SU-DHL-6 (cell line): ENCODE results near the gene WDR44.

ENCODE experiments used
- H2AFZ ChIP-seq: fragments of 200-600 bp; sonication (generic); 2 replicates; pipeline ENCODE4 v1.6.1; 2014; ENCODE audit warnings: low read depth, mild to moderate bottlenecking, moderate library complexity, mixed read lengths, antibody characterized with exemption, low read length; ENCODE audit not compliant: severe bottlenecking
- H3F3A ChIP-seq: fragments of 200-600 bp; shearing (Covaris generic); 2 replicates; pipeline ENCODE4 v1.6.0; 2016; ENCODE audit warnings: antibody characterized with exemption, mild to moderate bottlenecking; ENCODE audit not compliant: insufficient read depth
- H3K27ac ChIP-seq: fragments of 200-600 bp; sonication (generic); 2 replicates; pipeline ENCODE4 v1.5.1; 2016; ENCODE audit warnings: low read depth, mild to moderate bottlenecking, low read length, moderate library complexity, mixed read lengths
- H3K27me3 ChIP-seq: fragments of 200-600 bp; sonication (generic), shearing (Covaris generic); 2 replicates; pipeline ENCODE4 v1.6.0; 2014; ENCODE audit warnings: mild to moderate bottlenecking, low read length
- H3K36me3 ChIP-seq: fragments of 200-600 bp; sonication (generic); 2 replicates; pipeline ENCODE4 v1.6.1; 2014; ENCODE audit warnings: mild to moderate bottlenecking, low read length, mixed read lengths
- H3K4me2 ChIP-seq: fragments of 300-600, 200-600 bp; shearing (Covaris generic), sonication (generic); 2 replicates; pipeline ENCODE4 v1.6.0; 2014; ENCODE audit warnings: low read length, low read depth, mild to moderate bottlenecking; ENCODE audit not compliant: poor library complexity, severe bottlenecking
- H3K4me3 ChIP-seq: fragments of 200-600 bp; sonication (generic); 2 replicates; pipeline ENCODE4 v1.5.1; 2014; ENCODE audit warnings: antibody characterized with exemption, low read length, mild to moderate bottlenecking, mixed read lengths; ENCODE audit not compliant: insufficient read depth, poor library complexity, severe bottlenecking
- H3K79me2 ChIP-seq: fragments of 200-600 bp; sonication (generic); 2 replicates; pipeline ENCODE4 v1.6.1; 2014; ENCODE audit warnings: mild to moderate bottlenecking, low read length, moderate library complexity; ENCODE audit not compliant: insufficient read depth
- H3K9ac ChIP-seq: fragments of 200-600 bp; sonication (generic); 2 replicates; pipeline ENCODE4 v1.7.0; 2014; ENCODE audit warnings: mild to moderate bottlenecking, low read length
- H3K9me2 ChIP-seq: fragments of 200-600 bp; sonication (generic); replicated peaks from 2 replicates; pipeline ENCODE4 v1.6.1; 2014; ENCODE audit warnings: low read length; ENCODE audit not compliant: insufficient read depth
- H3K9me3 ChIP-seq: fragments of 200-600 bp; sonication (generic); 2 replicates; pipeline ENCODE4 v1.6.1; 2014; ENCODE audit warnings: low read length, mixed read lengths; ENCODE audit not compliant: insufficient read depth
- H4K20me1 ChIP-seq: fragments of 200-600 bp; sonication (generic); 2 replicates; pipeline ENCODE4 v1.6.1; 2014; ENCODE audit warnings: low read depth, mild to moderate bottlenecking, antibody characterized with exemption, low read length, moderate library complexity, mixed read lengths
- CTCF ChIP-seq: fragments of 200-600 bp; sonication (generic); IDR thresholded peaks from one replicate; pipeline ENCODE4 v1.5.1; 2017; ENCODE audit warnings: antibody characterized with exemption, mild to moderate bottlenecking, low read length, moderate library complexity; ENCODE audit not compliant: insufficient read depth, poor library complexity, severe bottlenecking
- EZH2phosphoT487 ChIP-seq: fragments of 200-600 bp; sonication (generic), shearing (Covaris generic); conservative IDR thresholded peaks from 2 replicates; pipeline ENCODE4 v1.6.1; 2018; ENCODE audit warnings: mild to moderate bottlenecking, antibody characterized with exemption, low read length, moderate library complexity, mixed read lengths

The WDR44 gene

GRCh38 chrX:118356154-118356701 is 10.3 kb downstream of the WDR44 start:
- H3K9me2 ChIP-seq: no peaks in the 10 kb centered on the region
- no peaks in the 10 kb centered on the region for H3K9me3 ChIP-seq
- H3K4me2 ChIP-seq: no peak overlapping the region
- H4K20me1 ChIP-seq: no peaks in the 10 kb centered on the region
- H3K27ac ChIP-seq: no peak overlapping the region
- no peaks in the 10 kb centered on the region for H3K36me3 ChIP-seq
- H3K79me2 ChIP-seq: peaks cover 4% of the 10 kb centered on the region; the same call in 1 of the 2 replicates
- H2AFZ ChIP-seq: no peak overlapping the region
- TF ChIP-seq CTCF (no peak), EZH2phosphoT487 (no peak)
- no peaks in the 10 kb centered on the region for H3F3A ChIP-seq
- H3K9ac ChIP-seq: no peak overlapping the region
- H3K27me3 ChIP-seq: no peaks in the 10 kb centered on the region
- no peak overlapping the region for H3K4me3 ChIP-seq

DNA sequence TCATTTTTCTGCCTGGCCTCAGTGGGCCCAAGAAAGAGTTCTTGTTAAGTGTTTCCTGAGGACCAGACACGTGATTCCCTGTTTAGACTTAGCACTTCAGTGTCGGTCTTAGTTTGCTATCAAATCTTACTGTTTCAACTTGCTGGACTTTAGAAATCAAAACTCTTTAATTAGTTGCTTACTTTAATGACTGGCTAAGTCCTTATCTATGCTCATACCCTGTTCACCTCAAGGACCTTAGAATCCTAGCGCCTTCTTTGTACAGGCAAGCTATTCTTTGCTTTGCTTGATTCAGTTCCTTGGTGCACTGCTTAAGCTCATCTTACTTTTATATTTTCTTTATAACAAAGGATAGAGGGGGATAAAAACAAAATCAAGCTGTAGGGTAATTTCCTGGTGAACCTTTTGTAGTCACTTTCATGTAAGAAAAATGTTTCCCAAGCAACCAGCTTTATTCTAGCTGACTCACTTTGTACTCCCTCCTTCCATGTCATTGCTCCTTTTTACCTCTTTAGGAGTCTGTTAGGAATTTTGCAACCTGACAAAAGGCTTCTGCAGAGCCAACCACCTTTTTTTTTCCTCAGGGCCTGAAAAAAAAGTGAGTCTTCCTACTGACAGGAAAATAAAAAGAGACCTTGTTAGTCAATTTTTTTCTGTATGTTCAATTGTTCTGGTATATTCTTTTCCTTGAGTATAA is 14.7 kb downstream of the WDR44 start:
- Histone ChIP-seq H3K9me3 (no peaks in the 10 kb centered on the region), H3F3A (no peaks in the 10 kb centered on the region), H3K9ac (no peak overlapping the region), H3K79me2 (no peaks in the 10 kb centered on the region), H4K20me1 (no peaks in the 10 kb centered on the region), H3K27ac (no peak overlapping the region), H3K9me2 (no peaks in the 10 kb centered on the region), H3K4me2 (no peak overlapping the region), H3K36me3 (no peaks in the 10 kb centered on the region), H3K27me3 (no peaks in the 10 kb centered on the region), H3K4me3 (no peak overlapping the region), H2AFZ (no peak overlapping the region)
- TF ChIP-seq CTCF (no peak), EZH2phosphoT487 (no peak)

- Histone ChIP-seq H3K9me3 (no peaks in the 10 kb centered on the region), H3K4me2 (no peak overlapping the region), H3K9me2 (no peaks in the 10 kb centered on the region), H3K27me3 (no peaks in the 10 kb centered on the region), H3K79me2 (no peaks in the 10 kb centered on the region), H3K4me3 (no peak overlapping the region), H3K27ac (no peak overlapping the region), H4K20me1 (no peaks in the 10 kb centered on the region), H3K9ac (no peak overlapping the region), H2AFZ (no peak overlapping the region), H3F3A (no peaks in the 10 kb centered on the region), H3K36me3 (no peaks in the 10 kb centered on the region)
- no peak for TF ChIP-seq CTCF
- no peak for TF ChIP-seq EZH2phosphoT487
These were observed 18.4 kb downstream of the WDR44 start for GRCh38 chrX:118364261-118364660.
